HG02981 (cell line): Measurements from ENCODE around the gene CRACDL.
"Not testable (repeated sequence)": the region's sequence is repeated elsewhere in the genome, so short reads cannot be mapped to it uniquely, and the experiment has no call there.

Experiments used
- ATAC-seq: cut with Tn5 transposase; IDR thresholded peaks from one replicate; pipeline ENCODE4 v1.9.1; 2021; ENCODE audit warnings: mild to moderate bottlenecking, moderate library complexity; ENCODE audit not compliant: unreplicated experiment

The CRACDL gene

GRCh38 chr2:98759338-98759737, 176.7 kb downstream of the CRACDL start:
- no peak for ATAC-seq

- peak; percentile 85 for ATAC-seq
These were observed 178.1 kb downstream of the CRACDL start for GRCh38 chr2:98757904-98758421.

- no peak for ATAC-seq
These were observed 182.2 kb downstream of the CRACDL start for GRCh38 chr2:98753801-98754200.

GRCh38 chr2:98752711-98753110, 183.3 kb downstream of the CRACDL start:
- ATAC-seq: not testable (repeated sequence)

- no peak for ATAC-seq
These were observed 184.3 kb downstream of the CRACDL start for GRCh38 chr2:98751748-98752147.

GRCh38 chr2:98750593-98751282, 185.3 kb downstream of the CRACDL start:
- no peak for ATAC-seq

- ATAC-seq: no peak
These were observed 187.0 kb downstream of the CRACDL start for GRCh38 chr2:98749066-98749450.

GRCh38 chr2:98748292-98749065, 187.5 kb downstream of the CRACDL start:
- no peak for ATAC-seq

GRCh38 chr2:98747888-98748287, 188.1 kb downstream of the CRACDL start:
- no peak for ATAC-seq

GRCh38 chr2:98746426-98746825, 189.6 kb downstream of the CRACDL start:
- ATAC-seq: no peak

- no peak for ATAC-seq
These were observed 191.4 kb downstream of the CRACDL start for GRCh38 chr2:98744595-98744994.
